ENCODE measurements around the gene IFNL2.

DNA sequence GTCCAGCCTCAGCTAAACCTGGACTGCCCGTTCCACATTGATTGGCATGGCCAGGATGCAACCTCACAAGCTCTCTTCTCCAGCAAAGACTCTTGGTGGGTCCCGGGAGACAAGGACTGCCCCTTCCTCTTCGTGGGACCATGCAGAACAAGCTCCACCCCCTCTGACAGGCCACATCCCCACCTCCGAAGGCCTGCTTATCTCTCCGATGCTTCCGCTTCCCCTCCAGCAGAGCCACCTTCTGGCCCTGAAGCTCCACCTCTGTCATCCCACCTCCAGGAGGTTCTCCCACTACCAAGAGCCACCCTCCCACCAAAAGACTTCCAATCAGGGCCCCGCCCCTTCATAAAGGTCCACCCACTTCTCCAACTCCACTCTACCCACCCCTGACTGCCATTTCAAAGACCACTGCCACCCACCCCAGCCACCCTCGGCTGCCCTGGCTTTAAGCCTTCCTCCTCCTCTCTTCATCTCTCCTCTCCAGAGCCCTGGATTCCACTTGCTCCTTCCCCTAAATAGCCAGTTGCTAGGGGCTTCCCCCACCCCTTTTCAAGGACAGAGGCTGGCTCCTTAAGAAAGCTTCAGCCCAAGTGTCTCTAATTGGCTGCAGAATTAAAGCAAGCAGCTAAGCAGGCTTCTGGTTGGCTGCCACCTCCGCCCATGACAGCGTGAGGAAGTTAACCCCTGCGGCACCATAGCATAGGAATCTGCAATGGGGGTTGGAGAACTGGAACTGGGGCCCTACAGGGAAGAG is 42.5 kb downstream of the IFNL2 start:
- TF ChIP-seq, protein P1, sequence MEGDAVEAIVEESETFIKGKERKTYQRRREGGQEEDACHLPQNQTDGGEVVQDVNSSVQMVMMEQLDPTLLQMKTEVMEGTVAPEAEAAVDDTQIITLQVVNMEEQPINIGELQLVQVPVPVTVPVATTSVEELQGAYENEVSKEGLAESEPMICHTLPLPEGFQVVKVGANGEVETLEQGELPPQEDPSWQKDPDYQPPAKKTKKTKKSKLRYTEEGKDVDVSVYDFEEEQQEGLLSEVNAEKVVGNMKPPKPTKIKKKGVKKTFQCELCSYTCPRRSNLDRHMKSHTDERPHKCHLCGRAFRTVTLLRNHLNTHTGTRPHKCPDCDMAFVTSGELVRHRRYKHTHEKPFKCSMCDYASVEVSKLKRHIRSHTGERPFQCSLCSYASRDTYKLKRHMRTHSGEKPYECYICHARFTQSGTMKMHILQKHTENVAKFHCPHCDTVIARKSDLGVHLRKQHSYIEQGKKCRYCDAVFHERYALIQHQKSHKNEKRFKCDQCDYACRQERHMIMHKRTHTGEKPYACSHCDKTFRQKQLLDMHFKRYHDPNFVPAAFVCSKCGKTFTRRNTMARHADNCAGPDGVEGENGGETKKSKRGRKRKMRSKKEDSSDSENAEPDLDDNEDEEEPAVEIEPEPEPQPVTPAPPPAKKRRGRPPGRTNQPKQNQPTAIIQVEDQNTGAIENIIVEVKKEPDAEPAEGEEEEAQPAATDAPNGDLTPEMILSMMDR (IDR thresholded peaks at IDR 0.05): no peak
- TF ChIP-seq POLR2A (IDR thresholded peaks at IDR 0.05): no peak

All from uterus (tissue), 2 donors.